EH (cell line): ENCODE results near the gene SLAIN1.
"Not testable (repeated sequence)": the region's sequence is repeated elsewhere in the genome, so short reads cannot be mapped to it uniquely, and the experiment has no call there.

Source experiments
- DNase-seq: peaks from one replicate; pipeline ENCODE4 v3.0.0-alpha.2; 2015; ENCODE audit warnings: low read depth

The SLAIN1 gene

DNA sequence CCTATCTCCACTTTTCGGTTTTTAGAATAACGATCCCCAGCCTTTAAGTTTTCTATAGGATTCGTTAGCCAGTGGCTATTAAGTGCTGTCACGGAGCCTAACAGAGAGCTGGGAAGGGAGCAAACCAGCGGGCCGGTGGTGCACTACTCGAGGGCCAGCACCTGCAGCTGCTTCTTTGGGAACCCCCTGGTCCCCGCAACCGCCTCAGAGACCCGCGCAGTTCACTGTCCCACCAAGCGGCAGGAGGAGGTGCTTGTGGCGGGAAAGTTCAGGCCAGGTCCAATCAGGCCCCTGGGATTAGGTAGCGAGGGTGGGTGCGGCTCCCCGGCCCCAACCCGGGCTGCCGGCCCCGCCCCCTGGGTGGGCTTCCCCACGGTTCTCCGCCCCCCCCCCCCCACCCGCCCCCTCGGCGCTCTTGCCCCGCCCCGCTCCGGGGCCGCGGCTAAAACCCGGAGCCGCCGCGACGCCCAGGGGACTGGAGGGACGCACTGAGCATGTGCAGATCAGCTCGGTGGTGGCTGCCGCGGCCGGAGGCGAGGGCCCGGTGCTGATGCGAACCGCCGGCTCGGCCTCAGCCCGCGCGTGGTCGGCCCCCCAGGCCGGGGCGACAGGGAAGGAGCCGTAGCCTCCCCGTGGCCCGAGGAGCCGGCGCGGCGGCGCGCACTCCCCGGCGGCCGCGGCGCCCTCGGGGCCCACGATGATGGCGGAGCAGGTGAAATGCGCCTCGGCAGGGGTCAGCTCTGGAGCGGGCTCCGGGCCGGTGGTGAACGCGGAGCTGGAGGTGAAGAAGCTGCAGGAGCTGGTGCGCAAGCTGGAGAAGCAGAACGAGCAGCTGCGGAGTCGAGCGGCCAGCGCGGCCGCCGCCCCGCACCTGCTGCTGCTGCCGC, at the start of gene SLAIN1:
Gene SLAIN1 (plus strand): TSS at position 471 of the 887 bp plus-strand sequence. CDS start 227 bp downstream, at position 698.
- DNase-seq, result peak; percentile 25

DNA sequence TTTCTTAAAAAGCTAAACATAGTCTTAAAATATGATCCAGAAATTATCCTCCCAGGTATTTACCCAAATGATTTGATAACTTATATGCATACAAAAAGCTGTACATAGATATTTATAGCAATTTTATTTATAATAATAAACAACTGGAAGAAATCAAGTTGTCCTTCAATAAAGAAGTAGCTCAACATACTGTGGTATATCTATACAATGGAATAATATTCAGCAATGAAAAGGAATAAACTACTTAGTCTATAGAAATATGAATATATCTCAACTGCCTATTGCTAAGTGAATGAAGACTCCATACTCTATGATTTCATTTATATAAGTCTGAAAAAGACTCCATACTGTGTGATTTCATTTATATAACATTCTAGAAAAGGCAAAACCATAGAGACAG, 47.1 kb upstream of the SLAIN1 start:
- DNase-seq, result no peak

DNA sequence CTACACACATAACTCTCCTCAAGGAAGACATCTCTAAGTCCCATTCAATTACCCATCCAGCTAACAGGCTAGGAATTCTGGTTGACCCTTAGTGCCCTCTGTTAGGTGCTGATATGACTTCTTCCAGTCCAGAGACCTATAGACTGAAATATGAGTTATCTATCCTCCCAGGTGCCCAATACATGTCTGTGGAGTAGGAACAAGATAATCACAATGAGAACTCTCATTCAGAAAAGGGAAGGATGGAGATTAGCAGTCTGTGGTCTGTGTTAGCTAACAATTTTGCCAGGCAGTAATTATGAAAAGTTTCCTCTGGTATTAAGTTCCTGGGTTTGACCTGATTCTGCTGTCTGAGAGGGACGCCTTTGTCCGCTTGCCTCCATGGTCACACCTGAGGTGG, 44.2 kb upstream of the SLAIN1 start:
- no peak for DNase-seq

DNA sequence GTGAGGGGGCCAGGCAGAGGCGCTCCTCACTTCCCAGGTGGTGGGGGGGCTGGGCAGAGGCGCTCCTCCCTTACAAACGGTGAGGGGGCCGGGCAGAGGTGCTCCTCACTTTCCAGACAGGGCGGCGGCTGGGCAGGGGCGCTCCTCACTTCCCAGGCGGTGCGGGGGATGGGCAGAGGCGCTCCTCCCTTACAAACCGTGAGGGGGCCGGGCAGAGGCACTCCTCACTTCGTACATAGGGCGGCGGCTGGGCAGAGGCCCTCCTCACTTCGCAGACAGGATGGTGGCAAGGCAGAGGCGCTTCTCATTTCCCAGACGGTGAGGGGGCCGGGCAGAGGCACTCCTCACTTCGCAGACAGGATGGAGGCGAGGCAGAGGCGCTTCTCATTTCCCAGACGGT, 37.5 kb upstream of the SLAIN1 start:
- DNase-seq, result not testable (repeated sequence)

DNA sequence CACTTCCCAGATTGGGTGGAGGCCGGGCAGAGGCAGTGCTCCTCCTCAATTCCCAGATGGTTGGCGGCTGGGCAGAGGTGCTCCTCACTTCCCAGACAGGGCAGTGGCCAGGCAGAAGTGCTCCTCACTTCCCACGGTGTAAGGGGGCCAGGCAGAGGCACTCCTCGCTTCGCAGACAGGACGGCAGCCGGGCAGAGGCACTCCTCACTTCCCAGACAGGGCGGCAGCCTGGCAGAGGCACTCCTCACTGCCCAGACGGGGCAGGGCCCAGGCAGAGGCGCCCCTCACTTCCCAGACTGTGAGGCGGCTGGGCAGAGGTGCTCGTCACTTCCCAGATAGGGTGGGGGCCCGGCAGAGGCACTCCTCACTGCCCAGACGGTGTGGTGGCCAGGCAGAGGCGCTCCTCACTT, 36.6 kb upstream of the SLAIN1 start:
- DNase-seq, result no peak

DNA sequence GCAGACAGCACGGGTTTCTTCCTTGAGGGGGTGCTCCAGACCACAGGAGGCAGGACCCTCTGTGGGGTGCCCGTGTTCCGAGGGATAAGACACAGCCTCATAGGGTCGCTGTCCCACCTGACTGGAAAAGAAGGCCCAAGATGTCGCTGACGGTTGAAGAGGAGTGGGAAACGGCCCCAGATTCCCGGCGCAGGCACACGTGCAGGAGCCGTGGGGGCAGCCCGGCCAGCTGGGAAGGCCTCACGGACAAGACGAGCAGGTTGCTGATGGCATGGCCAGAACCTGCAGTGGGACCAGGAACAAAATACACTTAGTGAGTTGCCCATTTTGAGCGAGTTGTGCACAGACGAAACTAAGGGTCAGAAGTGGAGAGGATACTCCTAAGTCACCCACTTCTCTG, 35.2 kb upstream of the SLAIN1 start:
- DNase-seq, result not testable (repeated sequence)

DNA sequence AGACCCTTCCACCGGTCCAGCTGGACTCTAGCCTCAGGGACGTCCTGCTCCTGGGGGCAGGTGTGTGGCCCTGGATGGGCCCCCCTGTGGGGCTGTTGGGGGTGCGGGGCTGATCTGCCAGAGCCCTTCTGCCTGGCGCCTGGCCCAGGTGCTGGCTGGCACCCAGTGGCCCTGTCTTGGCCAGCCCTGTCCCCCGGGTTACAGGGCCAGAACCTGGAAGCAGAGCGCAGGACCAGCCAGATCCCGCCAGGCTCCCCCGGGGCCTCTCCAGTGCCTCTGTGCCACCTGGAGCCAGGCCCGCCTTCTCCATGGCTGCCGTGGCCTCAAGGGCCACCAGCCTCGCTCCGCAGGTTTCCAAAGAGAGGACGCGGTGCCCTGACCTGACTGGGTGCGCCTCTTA, 34.7 kb upstream of the SLAIN1 start:
- DNase-seq, result not testable (repeated sequence)

DNA sequence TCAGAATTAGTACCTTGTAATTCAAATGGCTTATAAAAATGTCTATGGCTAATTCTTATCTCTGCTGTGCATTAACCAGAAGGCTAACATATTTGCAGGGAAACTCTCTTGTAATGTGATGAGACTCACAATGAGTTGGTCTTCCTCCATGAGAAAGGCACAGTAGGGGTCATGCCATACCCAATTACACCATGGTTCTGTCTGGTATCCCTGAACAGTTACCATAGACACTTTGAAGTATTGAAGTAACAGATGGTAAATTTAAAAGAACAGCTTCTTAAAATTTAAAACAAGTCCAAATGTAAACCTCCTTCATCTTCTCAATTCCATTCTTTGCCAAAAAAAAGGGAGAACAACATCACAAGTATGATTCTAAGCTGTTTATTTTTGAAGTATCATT, 22.6 kb upstream of the SLAIN1 start:
- DNase-seq, result no peak

DNA sequence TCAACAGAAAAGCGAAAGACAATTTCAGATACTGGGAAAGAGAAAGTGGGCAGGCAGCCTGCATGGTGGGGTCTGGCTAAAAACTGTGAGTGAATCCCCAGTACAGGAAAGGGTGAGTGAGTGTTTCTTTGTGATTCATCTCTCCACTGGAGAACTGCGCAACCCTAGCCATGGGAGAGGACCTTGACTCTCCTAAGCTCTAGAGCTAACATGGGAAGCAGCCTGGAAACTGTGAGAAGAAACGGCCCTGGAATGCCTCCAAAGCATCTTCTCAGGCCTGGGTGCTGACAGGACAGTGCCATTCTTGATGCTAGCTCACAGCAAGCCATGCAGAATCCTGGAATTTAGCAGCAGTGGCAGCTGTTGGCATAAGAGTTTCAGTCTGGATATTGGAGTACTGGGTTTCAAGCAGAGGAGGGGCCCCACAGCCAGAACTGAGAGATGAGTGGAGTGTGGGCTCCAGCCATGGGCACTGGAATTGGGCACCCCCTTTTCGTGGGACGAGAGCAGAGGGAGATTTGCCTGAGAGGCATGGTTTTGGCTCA, 18.7 kb upstream of the SLAIN1 start:
- no peak for DNase-seq

DNA sequence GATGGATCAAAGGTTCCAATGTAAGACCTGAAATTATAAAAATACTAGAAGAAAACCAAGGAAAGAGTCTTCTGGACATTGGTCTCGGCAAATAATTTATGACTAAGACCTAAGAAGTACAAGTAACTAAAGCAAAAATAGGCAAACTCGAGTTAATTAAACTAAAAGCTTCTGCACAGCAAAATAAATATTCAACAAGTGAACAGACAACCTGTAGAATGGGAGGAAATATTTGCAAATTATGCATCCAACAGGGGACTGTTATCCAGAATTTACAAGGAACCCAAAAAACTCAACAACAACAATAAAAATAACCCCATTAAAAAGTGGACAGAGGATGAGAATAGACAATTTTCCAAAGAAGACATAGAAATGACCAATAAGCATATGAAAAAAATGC, 9.7 kb upstream of the SLAIN1 start:
- no peak for DNase-seq

DNA sequence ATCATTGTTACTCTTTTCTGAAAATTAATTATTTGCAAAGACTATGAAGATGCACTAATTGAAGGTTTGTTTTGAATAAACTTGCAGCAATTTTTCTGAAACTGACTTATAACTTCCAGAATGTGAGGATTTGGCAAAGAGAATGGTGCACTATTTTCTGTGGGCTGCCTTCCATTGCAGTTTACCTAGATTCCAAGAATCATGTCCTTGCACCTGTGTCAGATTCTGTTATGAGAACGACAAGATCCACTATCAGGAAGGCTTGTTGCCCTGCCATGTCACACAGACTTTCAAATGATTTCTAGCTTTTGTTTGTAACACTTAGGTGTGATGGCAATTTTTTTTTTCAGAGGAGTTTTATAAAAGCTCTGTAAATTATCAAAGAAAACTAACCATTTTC, 5.6 kb upstream of the SLAIN1 start:
- no peak for DNase-seq

DNA sequence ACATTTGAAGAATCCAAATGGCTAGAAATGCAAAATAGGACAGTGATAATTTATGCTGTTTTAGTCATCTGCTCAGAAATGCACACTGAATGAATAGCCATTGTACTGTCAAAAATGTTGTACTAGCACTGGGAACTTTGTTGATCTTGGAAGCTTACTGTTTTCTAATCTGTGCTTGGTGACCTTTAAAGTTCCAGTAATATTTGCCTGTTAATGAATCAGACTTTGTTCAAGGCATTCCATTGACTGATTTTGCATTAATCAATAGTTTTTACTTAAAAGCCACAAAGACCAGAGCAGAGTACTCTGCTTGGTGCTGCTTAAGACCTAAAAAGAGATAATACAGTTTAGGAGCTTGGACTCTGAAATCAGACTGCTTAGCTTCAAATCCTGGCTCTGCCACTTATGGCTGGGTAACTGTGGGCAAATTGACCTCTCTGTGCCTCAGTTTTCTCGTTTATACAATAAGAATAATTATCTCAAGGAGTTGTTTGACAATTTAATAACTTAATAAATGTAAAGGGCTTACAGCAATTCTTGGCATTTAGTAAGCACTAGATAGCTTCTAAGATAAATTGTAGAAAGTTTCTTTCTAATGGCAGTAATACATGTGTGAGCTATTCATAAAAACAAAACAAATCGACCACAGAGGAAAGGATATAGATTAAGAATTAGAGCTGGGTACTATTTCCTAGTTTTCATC, 4.6 kb upstream of the SLAIN1 start:
- no peak for DNase-seq

DNA sequence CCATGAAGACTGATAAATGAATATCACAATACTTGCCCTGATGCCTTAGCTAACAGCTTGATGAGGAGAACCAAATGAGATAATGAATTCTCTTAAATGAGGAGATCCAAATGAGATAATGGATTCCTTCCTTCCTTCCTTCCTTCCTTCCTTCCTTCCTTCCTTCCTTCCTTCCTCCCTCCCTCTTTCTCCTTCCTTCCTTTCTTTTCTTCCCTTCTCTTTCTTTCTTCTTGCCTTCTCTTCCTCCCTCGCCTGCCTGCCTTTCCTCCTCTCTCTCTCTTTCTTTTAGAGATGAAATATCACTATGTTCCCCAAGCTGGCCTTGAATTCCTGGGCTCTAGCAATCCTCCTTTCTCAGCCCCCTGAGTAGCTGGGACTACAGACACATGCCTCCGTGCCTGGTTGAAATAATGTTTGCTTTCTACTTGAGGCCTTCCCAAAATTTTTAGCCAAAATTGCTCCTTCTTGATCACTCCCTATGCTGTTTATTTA, 4.0 kb upstream of the SLAIN1 start:
- no peak for DNase-seq

DNA sequence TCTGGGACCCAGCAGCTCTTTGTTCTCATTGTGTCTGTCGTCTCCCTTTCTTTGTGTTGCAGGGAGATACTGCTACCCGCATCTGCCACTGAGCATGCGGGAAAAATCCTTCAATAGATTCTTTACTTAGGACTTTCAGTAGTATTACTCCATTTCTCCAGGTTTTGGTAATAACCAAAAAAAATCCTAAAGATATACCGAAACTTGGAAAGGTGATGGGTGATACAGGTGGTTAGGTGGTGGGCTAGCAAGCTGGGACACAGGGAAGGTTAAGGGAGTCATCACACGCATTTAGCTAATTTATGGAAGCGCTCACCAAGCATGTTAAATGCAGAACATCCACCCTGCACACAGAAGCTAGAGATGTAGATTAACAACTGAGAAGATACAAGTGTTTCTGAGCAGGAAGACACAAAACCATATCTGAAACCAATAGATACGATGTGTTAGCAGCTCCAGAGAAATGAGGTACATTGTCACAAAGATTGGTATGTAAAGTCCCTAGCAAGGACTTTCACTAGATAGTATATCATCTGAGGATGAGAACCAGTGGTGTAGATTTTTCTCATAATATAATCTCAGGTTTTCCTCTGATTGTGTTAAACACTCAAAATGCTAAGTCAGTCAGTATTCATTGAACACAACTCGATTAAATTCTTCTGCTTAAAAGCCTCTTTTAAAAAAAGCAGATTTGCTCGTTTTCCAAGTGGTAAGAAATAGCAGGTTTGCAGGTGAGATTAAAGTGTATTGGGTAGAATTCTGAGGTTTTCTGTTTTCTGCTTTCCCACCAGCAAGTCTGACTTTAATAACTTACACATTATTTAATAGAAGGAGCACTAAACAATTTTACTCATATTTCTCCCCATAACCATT, 1.2 kb upstream of the SLAIN1 start:
- no peak for DNase-seq

DNA sequence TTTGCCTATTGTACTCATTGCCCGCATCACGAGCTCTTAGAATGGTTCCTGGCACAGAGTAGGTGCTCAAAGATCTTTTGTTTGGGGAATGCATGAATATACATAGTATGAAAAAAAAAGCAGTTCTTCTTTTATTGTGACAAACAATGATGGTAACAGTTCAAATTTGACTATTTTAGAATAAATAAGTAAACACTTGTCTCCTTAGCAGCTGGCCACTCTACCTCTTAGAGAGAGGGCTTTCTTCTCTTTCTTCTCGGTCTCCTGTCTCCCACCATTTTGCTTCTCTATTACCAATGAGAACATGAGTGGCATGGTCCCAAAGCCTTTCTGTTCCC, 639 bp upstream of the SLAIN1 start:
- no peak for DNase-seq

DNA sequence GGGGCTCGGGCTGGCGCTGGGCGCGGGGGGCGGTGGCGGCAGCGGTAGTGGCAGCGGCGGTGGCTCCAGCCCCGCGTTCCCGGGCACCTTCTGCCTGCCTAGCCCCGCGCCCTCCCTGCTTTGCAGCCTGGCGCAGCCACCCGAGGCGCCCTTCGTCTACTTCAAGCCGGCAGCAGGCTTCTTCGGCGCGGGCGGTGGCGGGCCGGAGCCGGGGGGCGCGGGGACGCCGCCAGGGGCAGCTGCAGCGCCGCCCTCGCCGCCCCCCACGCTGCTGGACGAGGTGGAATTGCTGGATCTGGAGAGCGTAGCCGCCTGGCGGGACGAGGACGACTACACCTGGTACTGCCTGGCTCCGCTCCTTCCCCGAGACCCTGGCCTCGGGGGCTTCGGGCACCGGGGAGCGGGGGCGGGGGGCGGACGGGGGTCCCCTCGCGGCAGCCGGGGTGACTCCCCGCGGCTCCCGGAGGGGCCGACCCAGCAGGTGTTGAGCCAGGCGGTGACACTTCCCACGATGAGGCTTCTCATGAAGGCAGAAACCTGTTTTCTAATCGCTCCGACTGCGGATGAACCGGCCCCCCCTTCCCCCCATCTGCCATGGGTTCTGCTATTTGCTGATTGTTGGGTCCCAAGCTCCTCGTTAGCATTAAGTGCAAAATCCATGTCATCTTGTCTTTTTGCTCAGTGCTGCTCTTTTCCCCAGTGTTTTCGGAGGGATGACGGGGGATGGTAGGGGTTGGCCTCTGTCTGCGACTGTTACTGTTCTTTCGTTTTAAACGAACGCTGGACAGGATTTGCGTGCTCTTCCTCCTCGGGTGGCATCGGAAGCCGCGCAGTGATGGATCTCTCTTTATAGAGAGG, 943 bp downstream of the SLAIN1 start:
- peak; percentile 21 for DNase-seq

DNA sequence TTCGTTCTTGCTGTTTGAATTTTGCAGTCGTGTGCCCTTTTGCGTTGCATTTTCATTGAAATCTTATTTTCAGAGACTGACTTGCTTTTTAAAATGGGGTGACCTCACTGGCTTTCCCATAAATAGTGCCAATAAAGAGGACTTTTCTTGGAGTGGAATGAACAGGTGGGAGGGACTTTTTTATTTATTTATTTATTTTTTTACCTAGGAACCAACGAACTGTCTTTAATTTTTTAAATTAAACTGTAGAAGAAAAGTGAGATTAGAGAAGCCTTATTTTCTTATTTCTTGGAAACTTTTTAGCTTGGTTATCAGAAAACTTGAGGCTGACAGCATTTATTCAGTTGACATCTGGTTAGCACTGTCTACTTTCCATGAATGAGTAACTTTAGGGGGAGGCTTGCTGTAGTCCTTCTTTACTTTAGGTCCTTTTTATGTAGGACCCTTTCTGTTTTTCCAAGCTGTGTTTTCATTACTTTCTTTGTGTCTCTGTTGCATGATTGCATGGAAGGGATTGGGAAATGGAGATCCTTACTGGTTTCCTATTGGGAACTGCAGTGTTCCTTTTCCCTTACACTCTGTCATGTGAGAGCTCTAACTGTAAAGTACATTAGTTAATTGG, 1.7 kb downstream of the SLAIN1 start:
- DNase-seq, result no peak

DNA sequence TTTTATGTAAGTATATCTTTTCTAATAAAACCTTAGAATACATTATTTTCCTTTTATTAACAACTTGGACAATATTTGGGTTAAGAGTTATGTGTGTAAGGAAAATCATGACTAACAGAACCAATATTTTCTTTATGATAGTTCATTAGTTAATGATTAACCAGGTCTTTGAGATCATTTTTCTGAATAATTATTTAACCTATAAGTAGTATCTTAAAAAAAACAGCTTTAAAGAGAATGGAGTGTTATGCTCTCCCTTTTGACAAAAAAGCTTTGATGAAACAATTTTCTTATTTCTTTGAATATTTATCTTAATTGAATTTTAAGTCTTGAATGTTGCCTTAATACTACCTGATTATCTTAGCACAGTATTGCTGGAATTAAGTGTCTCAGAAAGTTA, 3.8 kb downstream of the SLAIN1 start:
- no peak for DNase-seq

DNA sequence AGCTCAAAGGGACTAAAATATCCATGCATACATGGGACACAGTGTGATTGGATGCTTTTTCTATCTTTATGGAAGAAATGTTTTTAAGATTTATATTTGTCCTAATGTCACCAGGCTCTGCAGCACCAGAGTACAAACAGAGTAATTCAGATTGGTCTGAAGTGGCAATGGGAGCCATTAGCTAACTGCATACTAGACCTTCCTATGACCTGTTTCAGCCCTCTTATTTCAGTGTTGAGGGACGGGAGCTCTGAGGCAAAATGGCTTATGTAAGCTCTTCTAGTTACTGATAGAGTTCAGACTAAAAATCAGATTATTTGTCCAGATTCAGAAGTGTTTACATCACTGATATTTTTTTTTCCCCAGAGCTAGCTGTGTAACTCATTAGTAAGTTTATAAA, 4.9 kb downstream of the SLAIN1 start:
- no peak for DNase-seq

DNA sequence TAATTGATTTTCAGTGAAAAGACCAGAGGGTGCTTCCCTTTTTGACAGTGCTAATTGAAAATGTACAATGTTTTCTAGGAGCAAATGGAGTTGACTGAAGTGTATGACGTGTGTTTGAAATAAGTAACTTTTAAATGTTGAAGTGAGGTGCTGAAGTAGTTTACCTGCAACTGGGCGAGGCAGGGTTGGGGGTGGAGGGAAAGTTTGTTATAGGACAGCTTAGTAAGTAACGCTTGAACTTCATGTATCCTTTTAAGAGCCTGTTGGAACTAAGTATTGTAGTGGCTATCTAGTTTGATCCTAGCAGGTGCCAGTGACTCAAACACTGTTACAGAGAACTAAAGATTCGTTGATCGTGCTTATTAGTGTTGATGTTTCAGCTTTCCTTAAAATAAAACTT, 5.9 kb downstream of the SLAIN1 start:
- no peak for DNase-seq
